Activated CD4-positive, alpha-beta T cell treated with anti-CD3 and anti-CD28 coated beads, Interleukin-2, amount 10 ng/mL, durations not matched to agents 24 days and 14 days (primary cell): ENCODE measurements around the gene UBE2N. TPM values are rescaled to one million over a fixed set of nuclear protein-coding genes. Genes with fewer than 3 reads are reported as not detected.
"Not testable (repeated sequence)": the region's sequence is repeated elsewhere in the genome, so short reads cannot be mapped to it uniquely, and the experiment has no call there.

Experiments used
- DNase-seq: peaks from one replicate; pipeline ENCODE4 v3.0.0; 2022
- H3K27ac Mint-ChIP-seq: one replicate; pipeline ENCODE4 v1.8.0; 2022; ENCODE audit warnings: mild to moderate bottlenecking, mixed read lengths
- H3K27me3 Mint-ChIP-seq: one replicate; pipeline ENCODE4 v1.8.0; 2022; ENCODE audit warnings: mixed read lengths
- H3K36me3 Mint-ChIP-seq: one replicate; pipeline ENCODE4 v1.8.0; 2022; ENCODE audit warnings: low read depth, mild to moderate bottlenecking, mixed read lengths
- H3K4me1 Mint-ChIP-seq: one replicate; pipeline ENCODE4 v1.8.0; 2021; ENCODE audit warnings: mixed read lengths
- H3K4me3 Mint-ChIP-seq: one replicate; pipeline ENCODE4 v1.8.0; 2022; ENCODE audit warnings: mild to moderate bottlenecking, moderate library complexity, mixed read lengths
- H3K9me3 Mint-ChIP-seq: one replicate; pipeline ENCODE4 v1.8.0; 2021; ENCODE audit warnings: mixed read lengths
- intact Hi-C: fragments of 100-400 bp; cut with micrococcal nuclease; formaldehyde crosslinking; loops from one replicate; pipeline ENCODE4 v1.15.1; 2023
- total RNA-seq: library from RNA; stranded (reverse); gene quantifications from 2 replicates; pipeline ENCODE4 v1.2.3, GENCODE V29; 2022

The UBE2N gene
- total RNA-seq, 1 donor from 2014 or later = 225 TPM

- H3K27ac Mint-ChIP-seq = no peak overlapping the region
- no peak for DNase-seq
- peaks cover 19% of the 10 kb centered on the region for H3K36me3 Mint-ChIP-seq
- no peaks in the 10 kb centered on the region for H3K27me3 Mint-ChIP-seq
- no peaks in the 10 kb centered on the region for H3K9me3 Mint-ChIP-seq
- no peak overlapping the region for H3K4me3 Mint-ChIP-seq
- peaks cover 47% of the 10 kb centered on the region for H3K4me1 Mint-ChIP-seq
- intact Hi-C loops = no loop called here
Observed at GRCh38 chr12:93434256-93434865, 7.4 kb downstream of the UBE2N start.

DNA sequence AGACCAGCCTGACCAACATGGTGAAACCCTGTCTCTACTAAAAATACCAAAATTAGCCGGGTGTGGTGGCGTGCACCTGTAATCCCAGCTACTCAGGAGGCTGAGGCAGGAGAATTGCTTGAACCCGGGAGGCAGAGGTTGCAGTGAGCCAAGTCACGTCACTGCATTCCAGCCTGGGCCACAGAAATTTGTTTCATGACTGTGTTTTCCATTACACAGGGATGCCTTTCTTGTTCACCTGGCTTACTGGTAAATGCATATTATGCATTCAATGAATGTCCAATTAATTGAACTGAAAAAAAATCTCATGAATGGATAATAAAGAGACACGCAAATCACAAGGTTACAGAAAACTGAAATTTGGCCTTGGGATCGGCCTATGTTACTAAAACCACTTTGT is 9.7 kb downstream of the UBE2N start:
- H3K4me3 Mint-ChIP-seq, H3K27me3 Mint-ChIP-seq, H3K36me3 Mint-ChIP-seq, DNase-seq, H3K27ac Mint-ChIP-seq, H3K9me3 Mint-ChIP-seq, intact Hi-C loops: not testable (repeated sequence)
- H3K4me1 Mint-ChIP-seq = peaks cover 37% of the 10 kb centered on the region

GRCh38 chr12:93430280-93430679 is 11.5 kb downstream of the UBE2N start:
- H3K4me3 Mint-ChIP-seq = no peak overlapping the region

GRCh38 chr12:93429852-93430251 is 11.9 kb downstream of the UBE2N start:
- no peak overlapping the region for H3K4me3 Mint-ChIP-seq
- no peak overlapping the region for H3K27ac Mint-ChIP-seq
- H3K27me3 Mint-ChIP-seq = no peaks in the 10 kb centered on the region
- H3K9me3 Mint-ChIP-seq = no peaks in the 10 kb centered on the region
- peaks cover 7% of the 10 kb centered on the region for H3K36me3 Mint-ChIP-seq
- intact Hi-C loops = no loop called here
- H3K4me1 Mint-ChIP-seq = peaks cover 45% of the 10 kb centered on the region
- DNase-seq = no peak

More at GRCh38 chr12:93430280-93430679, 11.5 kb downstream of the UBE2N start:
- Mint-ChIP-seq H3K36me3 (peaks cover 7% of the 10 kb centered on the region), H3K4me1 (peaks cover 41% of the 10 kb centered on the region), H3K9me3 (no peaks in the 10 kb centered on the region), H3K27ac (no peak overlapping the region), H3K27me3 (no peaks in the 10 kb centered on the region)
- DNase-seq = no peak
- intact Hi-C loops = no loop called here

DNA sequence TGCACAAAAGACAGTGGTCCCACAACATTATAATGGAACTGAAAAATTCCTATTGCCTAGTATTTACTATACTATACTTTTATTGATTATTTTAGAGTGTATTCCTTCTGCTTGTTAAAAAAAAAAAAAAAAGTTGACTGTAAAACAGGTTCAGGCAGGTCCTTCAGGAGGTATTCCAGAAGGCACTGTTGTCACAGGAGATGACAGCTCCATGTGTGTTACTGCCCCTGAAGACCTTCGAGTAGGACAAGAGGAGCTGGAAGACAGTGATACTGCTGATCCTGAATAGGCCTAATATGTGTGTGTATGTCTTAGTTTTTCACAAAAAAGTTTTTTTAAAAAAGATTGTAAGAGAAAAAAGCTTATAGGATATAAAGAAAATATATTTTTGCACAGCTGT is 12.3 kb downstream of the UBE2N start:
- Mint-ChIP-seq H3K4me1 (peaks cover 48% of the 10 kb centered on the region), H3K36me3 (peaks cover 7% of the 10 kb centered on the region), H3K27ac (no peak overlapping the region), H3K27me3 (no peaks in the 10 kb centered on the region), H3K4me3 (no peak overlapping the region), H3K9me3 (no peaks in the 10 kb centered on the region)
- intact Hi-C loops = no loop called here
- DNase-seq = no peak

DNA sequence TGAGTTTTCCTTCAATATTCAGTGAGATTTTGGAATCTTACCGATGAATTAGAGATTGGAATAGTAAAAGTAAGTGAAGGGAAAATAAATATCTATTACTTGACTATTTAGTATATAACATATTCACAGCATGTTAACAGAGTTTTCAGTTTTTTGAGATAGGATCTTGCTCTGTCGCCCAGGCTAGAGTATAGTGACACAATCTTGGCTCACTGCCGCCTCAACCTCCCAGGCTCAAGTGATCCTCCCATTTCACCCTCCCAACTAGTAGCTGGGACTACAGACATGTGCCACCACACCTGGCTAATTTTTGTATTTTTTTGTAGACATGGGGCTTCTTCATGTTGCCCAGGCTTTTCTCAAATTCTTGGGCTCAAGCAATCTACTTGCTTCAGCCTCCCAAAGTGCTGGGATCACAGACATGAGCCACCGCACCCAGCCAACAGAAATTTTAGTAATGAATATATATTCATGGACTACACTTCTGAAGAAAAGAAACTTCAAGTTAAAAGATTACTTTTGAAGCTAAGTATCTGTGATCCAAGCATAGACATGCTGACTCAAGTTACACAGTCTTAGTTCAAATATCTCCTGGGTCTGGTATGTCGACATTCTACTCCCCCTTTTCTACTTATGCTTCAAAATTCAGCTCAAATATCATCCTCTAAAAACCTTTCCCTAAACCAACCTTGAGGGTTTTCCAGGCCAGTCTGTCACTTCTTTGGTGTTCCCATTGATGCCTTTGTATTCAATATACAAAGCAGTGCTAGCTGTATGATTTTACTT is 13.8 kb downstream of the UBE2N start:
- Mint-ChIP-seq H3K4me1 (peaks cover 55% of the 10 kb centered on the region), H3K36me3 (peaks cover 7% of the 10 kb centered on the region), H3K27ac (no peak overlapping the region), H3K9me3 (no peaks in the 10 kb centered on the region), H3K4me3 (no peak overlapping the region), H3K27me3 (no peaks in the 10 kb centered on the region)
- intact Hi-C loops = no loop called here
- no peak for DNase-seq

DNA sequence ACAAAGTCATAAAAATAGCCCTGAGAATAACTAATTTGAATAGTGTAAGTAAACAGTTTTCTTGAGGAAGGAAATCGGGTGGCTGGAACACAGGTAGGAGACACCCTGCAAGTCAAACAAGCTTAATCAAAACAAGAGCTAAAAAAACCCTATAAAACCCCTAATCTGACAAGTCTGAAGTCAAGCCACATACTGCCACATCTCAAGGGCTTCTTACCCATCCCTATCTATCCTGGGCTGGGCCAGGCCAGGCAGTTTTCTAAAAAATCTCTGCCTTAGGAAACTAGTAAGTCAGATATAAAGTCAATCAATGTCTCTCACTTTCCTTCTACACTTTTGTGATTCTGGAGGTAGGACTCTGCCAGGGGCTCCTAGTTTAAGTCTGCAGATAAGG is 15.3 kb downstream of the UBE2N start:
- H3K27ac Mint-ChIP-seq = peak overlapping the region; percentile 2
- DNase-seq = peak; percentile 52
- H3K36me3 Mint-ChIP-seq = peaks cover 4% of the 10 kb centered on the region
- intact Hi-C loops = no loop called here
- no peaks in the 10 kb centered on the region for H3K27me3 Mint-ChIP-seq
- peaks cover 57% of the 10 kb centered on the region for H3K4me1 Mint-ChIP-seq
- H3K9me3 Mint-ChIP-seq = no peaks in the 10 kb centered on the region
- H3K4me3 Mint-ChIP-seq = no peak overlapping the region

DNA sequence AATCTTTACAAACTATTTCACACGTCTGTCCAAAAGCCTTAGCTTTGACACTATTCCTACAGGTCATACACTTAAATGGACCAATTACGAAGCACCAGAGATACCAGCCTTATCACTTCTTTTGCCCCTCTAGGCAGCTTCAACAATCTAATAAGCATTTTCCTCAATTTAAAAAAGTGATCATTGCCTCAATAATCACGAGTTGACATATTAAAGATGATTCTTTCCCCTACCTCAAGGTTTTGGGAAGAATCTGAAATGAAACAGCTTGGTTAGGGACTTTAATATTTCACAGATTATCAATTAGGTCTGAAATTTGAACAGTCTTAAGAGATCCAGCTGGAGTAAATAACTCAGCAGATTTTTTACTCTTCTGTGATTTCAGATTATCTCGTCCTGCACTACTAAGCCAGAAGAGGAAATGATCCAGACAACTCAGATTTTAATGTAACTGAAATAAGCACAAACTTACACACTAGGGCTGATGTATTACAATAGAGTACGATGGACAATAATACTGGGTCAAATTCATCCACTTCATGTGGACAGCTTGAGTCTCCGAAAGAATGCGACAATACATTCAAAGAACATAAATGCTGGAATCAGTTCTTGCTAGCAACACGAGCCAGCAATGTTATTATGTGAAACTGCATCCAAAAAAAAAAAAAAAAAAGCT is 15.9 kb downstream of the UBE2N start:
- intact Hi-C loops = no loop called here
- Mint-ChIP-seq H3K9me3 (no peaks in the 10 kb centered on the region), H3K36me3 (peaks cover 4% of the 10 kb centered on the region), H3K4me3 (no peak overlapping the region), H3K27ac (peak overlapping the region; percentile 2), H3K4me1 (peaks cover 56% of the 10 kb centered on the region), H3K27me3 (no peaks in the 10 kb centered on the region)
- no peak for DNase-seq

DNA sequence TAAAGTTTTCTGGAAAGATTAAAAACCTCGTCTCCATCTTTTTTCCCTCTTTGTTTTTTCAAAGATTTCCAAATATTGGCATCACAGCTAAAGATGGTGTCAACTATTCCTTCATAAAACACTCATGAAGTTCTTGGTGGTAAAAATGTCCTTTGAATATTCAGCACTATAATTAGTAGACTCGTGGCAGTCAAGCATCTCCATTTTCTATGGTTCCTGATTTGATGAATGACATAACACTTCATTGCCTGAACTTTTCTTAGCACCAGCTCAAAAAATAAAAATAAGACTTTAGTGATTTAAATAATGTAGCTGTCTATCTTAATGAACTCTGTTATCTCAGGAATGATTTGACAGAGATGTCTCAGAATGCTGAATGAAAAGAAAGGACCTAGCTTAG is 19.7 kb downstream of the UBE2N start:
- Mint-ChIP-seq H3K27me3 (no peaks in the 10 kb centered on the region), H3K36me3 (peaks cover 2% of the 10 kb centered on the region), H3K4me1 (peaks cover 59% of the 10 kb centered on the region), H3K4me3 (no peak overlapping the region), H3K9me3 (no peaks in the 10 kb centered on the region), H3K27ac (no peak overlapping the region)
- no peak for DNase-seq
- intact Hi-C loops = no loop called here

GRCh38 chr12:93419388-93420034 is 22.2 kb downstream of the UBE2N start:
- Mint-ChIP-seq H3K27me3 (no peaks in the 10 kb centered on the region), H3K36me3 (peaks cover 7% of the 10 kb centered on the region), H3K27ac (peak overlapping the region; percentile 41), H3K4me1 (peaks cover 62% of the 10 kb centered on the region), H3K9me3 (no peaks in the 10 kb centered on the region), H3K4me3 (no peak overlapping the region)
- peak; percentile 52 for DNase-seq
- intact Hi-C loops = loop anchor here (1.0 to 10.0 kb wide), 4 partner anchors 21 to 685 kb away; partner anchors contain the start of genes EEA1 and UBE2N

GRCh38 chr12:93417967-93418480 is 23.7 kb downstream of the UBE2N start:
- intact Hi-C loops = loop anchor here (2.0 to 10.0 kb wide), 4 partner anchors 29 to 687 kb away; partner anchors contain the start of gene EEA1
- peak; percentile 53 for DNase-seq
- no peak overlapping the region for H3K27ac Mint-ChIP-seq
- peaks cover 61% of the 10 kb centered on the region for H3K4me1 Mint-ChIP-seq
- no peaks in the 10 kb centered on the region for H3K9me3 Mint-ChIP-seq
- H3K4me3 Mint-ChIP-seq = no peak overlapping the region
- peaks cover 18% of the 10 kb centered on the region for H3K36me3 Mint-ChIP-seq
- H3K27me3 Mint-ChIP-seq = no peaks in the 10 kb centered on the region

DNA sequence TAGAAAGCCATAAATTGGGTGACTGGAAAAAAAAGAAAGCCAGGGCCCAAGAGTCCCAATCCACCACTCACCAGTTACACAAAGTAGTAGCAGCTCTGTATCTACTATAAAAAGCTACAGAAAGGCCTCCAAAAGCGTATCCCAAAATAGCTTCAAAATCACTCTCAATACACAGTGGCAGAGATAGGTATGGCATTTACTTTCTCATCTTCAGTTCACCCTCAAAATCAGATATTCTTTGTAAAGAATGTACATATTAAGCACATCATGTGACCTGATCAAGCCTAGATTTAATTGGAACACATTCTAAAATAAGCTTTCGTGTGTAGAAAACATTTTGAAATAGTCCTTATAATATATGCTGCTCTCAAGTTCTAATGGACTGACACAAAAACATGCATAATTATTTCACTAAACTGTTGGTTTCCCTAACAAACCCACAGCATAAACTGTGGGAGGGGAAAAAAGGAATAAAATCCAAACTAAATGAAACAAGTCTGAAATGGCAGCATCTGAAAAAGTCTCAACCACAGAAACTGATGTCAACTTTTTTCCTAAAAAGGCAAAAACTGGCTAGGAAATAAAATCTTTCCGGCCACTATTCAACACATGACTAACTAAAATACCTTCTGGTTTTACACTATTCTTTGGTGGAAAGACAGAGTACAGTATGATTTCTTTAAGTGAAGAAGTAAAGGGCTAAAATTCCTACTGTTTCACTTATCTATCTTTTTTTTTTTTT is 25.9 kb downstream of the UBE2N start:
- intact Hi-C loops = loop anchor here (2.0 to 10.0 kb wide), 4 partner anchors 27 to 689 kb away; partner anchors contain the start of gene EEA1
- Mint-ChIP-seq H3K9me3 (no peaks in the 10 kb centered on the region), H3K4me3 (peak overlapping the region; percentile 72), H3K27me3 (no peaks in the 10 kb centered on the region), H3K36me3 (peaks cover 28% of the 10 kb centered on the region), H3K4me1 (peaks cover 65% of the 10 kb centered on the region), H3K27ac (peak overlapping the region; percentile 86)
- peak; percentile 56 for DNase-seq

- DNase-seq = no peak
- Mint-ChIP-seq H3K4me3 (no peak overlapping the region), H3K27me3 (no peaks in the 10 kb centered on the region), H3K9me3 (no peaks in the 10 kb centered on the region), H3K4me1 (peaks cover 61% of the 10 kb centered on the region), H3K27ac (peak overlapping the region; percentile 18), H3K36me3 (peaks cover 50% of the 10 kb centered on the region)
- intact Hi-C loops = loop anchor here (10.0 kb wide), 1 partner anchor 692 kb away; no protein-coding TSS in a partner anchor
Observed at GRCh38 chr12:93413064-93413463, 28.7 kb downstream of the UBE2N start.
